NCI-H82 (cell line): ENCODE measurements around the gene CNN2.

ENCODE experiments used
- DNase-seq: peaks from one replicate; lab custom pipeline; 2025; lab: John Stamatoyannopoulos, UW

Gene CNN2

GRCh38 chr19:995051-995827, 31.2 kb upstream of the CNN2 start:
- DNase-seq, result no peak

GRCh38 chr19:996051-996838, 30.2 kb upstream of the CNN2 start:
- peak; percentile 47 for DNase-seq

GRCh38 chr19:998064-998463, 28.3 kb upstream of the CNN2 start:
- DNase-seq, result no peak

GRCh38 chr19:999379-999719, 27.1 kb upstream of the CNN2 start:
- no peak for DNase-seq

- peak; percentile 69 for DNase-seq
Observed at GRCh38 chr19:1000095-1000494, 26.3 kb upstream of the CNN2 start, which contains the start of gene GRIN3B. GRIN3B (plus strand) TSS chr19:1000419; CDS start chr19:1000438, 19 bp downstream.

- DNase-seq, result no peak
Observed at GRCh38 chr19:1000591-1001537, 25.5 kb upstream of the CNN2 start.

- peak; percentile 61 for DNase-seq
Observed at GRCh38 chr19:1001538-1002166, 24.8 kb upstream of the CNN2 start.

GRCh38 chr19:1002600-1002999, 23.8 kb upstream of the CNN2 start:
- no peak for DNase-seq

- no peak for DNase-seq
Observed at GRCh38 chr19:1003283-1003682, 23.1 kb upstream of the CNN2 start.

GRCh38 chr19:1004204-1004802, 22.1 kb upstream of the CNN2 start:
- DNase-seq, result no peak

GRCh38 chr19:1004803-1005664, 21.4 kb upstream of the CNN2 start:
- DNase-seq, result no peak

- DNase-seq, result no peak
Observed at GRCh38 chr19:1006711-1007398, 19.6 kb upstream of the CNN2 start.

GRCh38 chr19:1007399-1008251, 18.8 kb upstream of the CNN2 start:
- DNase-seq, result peak; percentile 36

- DNase-seq, result no peak
Observed at GRCh38 chr19:1008268-1009040, 18.0 kb upstream of the CNN2 start.

GRCh38 chr19:1009041-1009980, 17.1 kb upstream of the CNN2 start:
- DNase-seq, result no peak

- DNase-seq, result no peak
Observed at GRCh38 chr19:1009981-1010538, 16.3 kb upstream of the CNN2 start.
